ENCODE data around the gene KCNQ1. TPM values are rescaled to one million over a fixed set of nuclear protein-coding genes. Genes with fewer than 3 reads are reported as not detected.

Gene KCNQ1
- total and polyA plus RNA-seq, 2 of the 13 experiments (the other 11 are each of a cell fraction or from before 2014, with no cell fraction given) = 0.02 to 0.08 TPM

- TF ChIP-seq ZKSCAN8 (CRISPR knock-in tag; IDR thresholded peaks at IDR 0.05; ENCODE audit: borderline replicate concordance) (peak; percentile 53; the same call in 1 of the 2 replicates), ELK4 (CRISPR knock-in tag; IDR thresholded peaks at IDR 0.05; ENCODE audit: borderline replicate concordance) (no peak; the same call in none of the 2 replicates), ARNT (IDR thresholded peaks at IDR 0.05) (no peak), MYC (CRISPR knock-in tag; IDR thresholded peaks at IDR 0.05; ENCODE audit: borderline replicate concordance) (peak; percentile 46; the same call in 1 of the 2 replicates), EP300 (IDR thresholded peaks at IDR 0.05; ENCODE audit: low read depth in 2 of 2, low read length in 2 of 2) (peak in 1 of 2 experiments; percentile 34; a peak in 2 of 4 replicates), EP300 (CRISPR knock-in tag; IDR thresholded peaks at IDR 0.05; ENCODE audit: borderline replicate concordance) (no peak; the same call in 1 of the 2 replicates), STAT5B (CRISPR knock-in tag; IDR thresholded peaks at IDR 0.05) (no peak), GMEB1 (CRISPR knock-in tag; IDR thresholded peaks at IDR 0.05; ENCODE audit: borderline replicate concordance) (peak; percentile 98), ZNF569 (CRISPR knock-in tag; IDR thresholded peaks at IDR 0.05; ENCODE audit: borderline replicate concordance) (no peak), ZNF24 (IDR thresholded peaks at IDR 0.05) (no peak), CENPBD1 (CRISPR knock-in tag; IDR thresholded peaks at IDR 0.05; ENCODE audit: borderline replicate concordance, low read depth) (no peak; the same call in 1 of the 2 replicates), NR2F6 (IDR thresholded peaks at IDR 0.05) (no peak), NR2F6 (CRISPR knock-in tag; IDR thresholded peaks at IDR 0.05) (0 out of 2 replicates have a peak, but pooled peaks have one; percentile 27), ZKSCAN1 (IDR thresholded peaks at IDR 0.05; ENCODE audit: low read length) (no peak), POGZ (CRISPR knock-in tag; IDR thresholded peaks at IDR 0.05) (peak; percentile 95), ZNF674 (CRISPR knock-in tag; IDR thresholded peaks at IDR 0.05; ENCODE audit: low read depth) (no peak), HMG20B (CRISPR knock-in tag; conservative IDR thresholded peaks at IDR 0.05) (no peak), BRD4 (CRISPR knock-in tag; IDR thresholded peaks at IDR 0.05) (0 out of 2 replicates have a peak, but pooled peaks have one; percentile 76), HNRNPLL (IDR thresholded peaks at IDR 0.05; ENCODE audit: low read depth, low read length, poor library complexity, severe bottlenecking) (peak; percentile 53), MXI1 (IDR thresholded peaks at IDR 0.05; ENCODE audit: borderline replicate concordance, low read depth, low read length) (peak; percentile 83), SKI (IDR thresholded peaks at IDR 0.05; ENCODE audit: partially characterized antibody) (no peak), ZBTB38 (CRISPR knock-in tag; IDR thresholded peaks at IDR 0.05) (peak; percentile 99), HNRNPH1 (optimal IDR thresholded peaks at IDR 0.05; ENCODE audit: low read depth, low read length) (no peak), ZNF644 (CRISPR knock-in tag; IDR thresholded peaks at IDR 0.05; ENCODE audit: low read depth) (no peak), NCOA1 (CRISPR knock-in tag; IDR thresholded peaks at IDR 0.05) (0 out of 2 replicates have a peak, but pooled peaks have one; percentile 67), NR2F1 (CRISPR knock-in tag; IDR thresholded peaks at IDR 0.05) (no peak), HNRNPK (IDR thresholded peaks at IDR 0.05; ENCODE audit: low read depth, low read length, poor library complexity, severe bottlenecking) (peak; percentile 37)
- TF ChIP-seq, protein P1, sequence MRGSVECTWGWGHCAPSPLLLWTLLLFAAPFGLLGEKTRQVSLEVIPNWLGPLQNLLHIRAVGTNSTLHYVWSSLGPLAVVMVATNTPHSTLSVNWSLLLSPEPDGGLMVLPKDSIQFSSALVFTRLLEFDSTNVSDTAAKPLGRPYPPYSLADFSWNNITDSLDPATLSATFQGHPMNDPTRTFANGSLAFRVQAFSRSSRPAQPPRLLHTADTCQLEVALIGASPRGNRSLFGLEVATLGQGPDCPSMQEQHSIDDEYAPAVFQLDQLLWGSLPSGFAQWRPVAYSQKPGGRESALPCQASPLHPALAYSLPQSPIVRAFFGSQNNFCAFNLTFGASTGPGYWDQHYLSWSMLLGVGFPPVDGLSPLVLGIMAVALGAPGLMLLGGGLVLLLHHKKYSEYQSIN (CRISPR knock-in tag; IDR thresholded peaks at IDR 0.05; ENCODE audit: borderline replicate concordance) = no peak
Measured at GRCh38 chr11:2400069-2400761, 44.6 kb upstream of the KCNQ1 start, which contains the start of gene TSSC4 (continued).

All from HepG2 (cell line).